Measurements from ENCODE around the gene ST14. TPM values are rescaled to one million over a fixed set of nuclear protein-coding genes. Genes with fewer than 3 reads are reported as not detected.

ST14 gene
- total RNA-seq, 1 experiment from 2014 or later, result 1.8 TPM

DNA sequence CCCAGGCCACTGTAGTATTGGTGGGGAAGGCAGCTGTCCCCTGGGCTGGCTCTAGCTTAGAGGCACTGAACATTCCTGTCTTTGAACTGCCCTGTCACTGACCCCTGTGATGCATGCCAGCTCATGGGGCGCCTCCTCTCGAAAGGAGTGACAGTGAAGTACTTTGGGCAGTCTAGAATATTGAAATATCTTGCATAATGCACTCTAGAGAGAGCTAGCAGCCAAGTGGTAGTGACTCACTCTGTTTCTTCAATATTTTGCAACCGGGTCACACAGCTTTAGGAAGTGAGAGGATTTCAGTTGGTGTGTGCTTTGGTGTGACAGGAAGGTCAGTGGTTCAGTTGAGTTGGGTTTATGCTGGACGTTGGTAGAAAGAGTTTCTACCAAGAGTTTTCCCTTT, 35.5 kb upstream of the ST14 start:
- H3K4me1 ChIP-seq (ENCODE audit: control insufficient read depth, insufficient read depth, low read length), result peaks cover 3% of the 10 kb centered on the region; the same call in 1 of the 2 replicates
- ChIA-PET CTCF (no interaction called here), POLR2A (no interaction called here)
- peaks cover 44% of the 10 kb centered on the region for H3K36me3 ChIP-seq (ENCODE audit: control insufficient read depth, insufficient read depth, low read length)
- in situ Hi-C loops (cut with HindIII; ENCODE audit: low pct_unique_long_range_greater_than_20kb, low sequenced_read_pairs) (no loop called here), intact Hi-C loops (cut with micrococcal nuclease; ENCODE audit: unreplicated experiment) (no loop called here)
- ATAC-seq, result peak; percentile 70
- H3K27ac ChIP-seq (ENCODE audit: low read length), result no peak overlapping the region
- no peak overlapping the region for H3K4me3 ChIP-seq (ENCODE audit: low read depth in 2 of 2, low read length in 2 of 2)
- no peaks in the 10 kb centered on the region for H3K9me3 ChIP-seq (ENCODE audit: control insufficient read depth, insufficient read depth, low read depth, low read length)
- no peaks in the 10 kb centered on the region for H3K27me3 ChIP-seq (ENCODE audit: control insufficient read depth, insufficient read depth, low read length)
- BruUV-seq (replicated peaks), result no TSS peak
- peak; percentile 85 for DNase-seq (ENCODE audit: low read depth, low spot score)
- TF ChIP-seq SIN3A (IDR thresholded peaks at IDR 0.05; ENCODE audit: borderline replicate concordance, insufficient read depth, low read depth, low read length) (no peak), POLR2AphosphoS5 (IDR thresholded peaks at IDR 0.05; ENCODE audit: low read depth, low read length) (no peak), TCF7L2 (IDR thresholded peaks at IDR 0.05; ENCODE audit: low read depth, low read length) (no peak)
- TF ChIP-seq, protein P1, sequence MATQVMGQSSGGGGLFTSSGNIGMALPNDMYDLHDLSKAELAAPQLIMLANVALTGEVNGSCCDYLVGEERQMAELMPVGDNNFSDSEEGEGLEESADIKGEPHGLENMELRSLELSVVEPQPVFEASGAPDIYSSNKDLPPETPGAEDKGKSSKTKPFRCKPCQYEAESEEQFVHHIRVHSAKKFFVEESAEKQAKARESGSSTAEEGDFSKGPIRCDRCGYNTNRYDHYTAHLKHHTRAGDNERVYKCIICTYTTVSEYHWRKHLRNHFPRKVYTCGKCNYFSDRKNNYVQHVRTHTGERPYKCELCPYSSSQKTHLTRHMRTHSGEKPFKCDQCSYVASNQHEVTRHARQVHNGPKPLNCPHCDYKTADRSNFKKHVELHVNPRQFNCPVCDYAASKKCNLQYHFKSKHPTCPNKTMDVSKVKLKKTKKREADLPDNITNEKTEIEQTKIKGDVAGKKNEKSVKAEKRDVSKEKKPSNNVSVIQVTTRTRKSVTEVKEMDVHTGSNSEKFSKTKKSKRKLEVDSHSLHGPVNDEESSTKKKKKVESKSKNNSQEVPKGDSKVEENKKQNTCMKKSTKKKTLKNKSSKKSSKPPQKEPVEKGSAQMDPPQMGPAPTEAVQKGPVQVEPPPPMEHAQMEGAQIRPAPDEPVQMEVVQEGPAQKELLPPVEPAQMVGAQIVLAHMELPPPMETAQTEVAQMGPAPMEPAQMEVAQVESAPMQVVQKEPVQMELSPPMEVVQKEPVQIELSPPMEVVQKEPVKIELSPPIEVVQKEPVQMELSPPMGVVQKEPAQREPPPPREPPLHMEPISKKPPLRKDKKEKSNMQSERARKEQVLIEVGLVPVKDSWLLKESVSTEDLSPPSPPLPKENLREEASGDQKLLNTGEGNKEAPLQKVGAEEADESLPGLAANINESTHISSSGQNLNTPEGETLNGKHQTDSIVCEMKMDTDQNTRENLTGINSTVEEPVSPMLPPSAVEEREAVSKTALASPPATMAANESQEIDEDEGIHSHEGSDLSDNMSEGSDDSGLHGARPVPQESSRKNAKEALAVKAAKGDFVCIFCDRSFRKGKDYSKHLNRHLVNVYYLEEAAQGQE (IDR thresholded peaks at IDR 0.05; ENCODE audit: insufficient read depth in 1 of 2, low read depth in 2 of 2, low read length in 1 of 2), result no peak
- TF ChIP-seq, protein P2, sequence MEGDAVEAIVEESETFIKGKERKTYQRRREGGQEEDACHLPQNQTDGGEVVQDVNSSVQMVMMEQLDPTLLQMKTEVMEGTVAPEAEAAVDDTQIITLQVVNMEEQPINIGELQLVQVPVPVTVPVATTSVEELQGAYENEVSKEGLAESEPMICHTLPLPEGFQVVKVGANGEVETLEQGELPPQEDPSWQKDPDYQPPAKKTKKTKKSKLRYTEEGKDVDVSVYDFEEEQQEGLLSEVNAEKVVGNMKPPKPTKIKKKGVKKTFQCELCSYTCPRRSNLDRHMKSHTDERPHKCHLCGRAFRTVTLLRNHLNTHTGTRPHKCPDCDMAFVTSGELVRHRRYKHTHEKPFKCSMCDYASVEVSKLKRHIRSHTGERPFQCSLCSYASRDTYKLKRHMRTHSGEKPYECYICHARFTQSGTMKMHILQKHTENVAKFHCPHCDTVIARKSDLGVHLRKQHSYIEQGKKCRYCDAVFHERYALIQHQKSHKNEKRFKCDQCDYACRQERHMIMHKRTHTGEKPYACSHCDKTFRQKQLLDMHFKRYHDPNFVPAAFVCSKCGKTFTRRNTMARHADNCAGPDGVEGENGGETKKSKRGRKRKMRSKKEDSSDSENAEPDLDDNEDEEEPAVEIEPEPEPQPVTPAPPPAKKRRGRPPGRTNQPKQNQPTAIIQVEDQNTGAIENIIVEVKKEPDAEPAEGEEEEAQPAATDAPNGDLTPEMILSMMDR (IDR thresholded peaks at IDR 0.05), result no peak

DNA sequence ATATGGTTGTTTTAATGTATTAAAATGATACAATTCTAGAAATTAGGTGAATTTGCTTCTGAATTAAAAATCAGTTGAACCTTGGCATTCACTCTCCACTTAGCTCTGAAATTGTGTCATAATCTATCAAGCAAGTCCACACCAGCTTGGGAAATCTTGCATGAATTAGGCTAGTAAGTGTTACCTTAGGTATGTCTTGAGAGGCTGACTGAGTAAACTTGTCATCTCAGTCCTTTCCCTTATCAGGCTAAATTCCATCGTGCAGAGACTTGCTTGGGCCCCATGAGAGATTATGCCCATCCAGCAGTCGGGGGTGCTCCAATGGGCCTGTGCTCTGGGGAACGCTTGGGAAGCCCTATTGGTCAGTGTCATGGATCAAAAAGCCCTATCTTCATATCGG, 33.9 kb upstream of the ST14 start:
- in situ Hi-C loops (cut with HindIII; ENCODE audit: low pct_unique_long_range_greater_than_20kb, low sequenced_read_pairs), result no loop called here
- CTCF ChIA-PET, result no interaction called here
- POLR2A ChIA-PET, result interaction anchor here (0.6 kb wide), 1 partner anchor 20 kb away, joined by 4 read pairs; no protein-coding TSS in a partner anchor

More for the DNA sequence above, 33.9 kb upstream of the ST14 start:
- intact Hi-C loops (cut with micrococcal nuclease; ENCODE audit: unreplicated experiment), result no loop called here
- no peak overlapping the region for H3K4me3 ChIP-seq (ENCODE audit: low read depth in 2 of 2, low read length in 2 of 2)
- peaks cover 3% of the 10 kb centered on the region; the same call in 1 of the 2 replicates for H3K4me1 ChIP-seq (ENCODE audit: control insufficient read depth, insufficient read depth, low read length)
- no peaks in the 10 kb centered on the region for H3K27me3 ChIP-seq (ENCODE audit: control insufficient read depth, insufficient read depth, low read length)
- H3K36me3 ChIP-seq (ENCODE audit: control insufficient read depth, insufficient read depth, low read length), result peaks cover 56% of the 10 kb centered on the region
- ATAC-seq (no peak), DNase-seq (ENCODE audit: low read depth, low spot score) (no peak)
- no TSS peak for BruUV-seq (replicated peaks)
- H3K9me3 ChIP-seq (ENCODE audit: control insufficient read depth, insufficient read depth, low read depth, low read length), result no peaks in the 10 kb centered on the region
- TF ChIP-seq, protein P2 (IDR thresholded peaks at IDR 0.05), result no peak
- TF ChIP-seq SIN3A (IDR thresholded peaks at IDR 0.05; ENCODE audit: borderline replicate concordance, insufficient read depth, low read depth, low read length), result no peak
- TF ChIP-seq POLR2AphosphoS5 (IDR thresholded peaks at IDR 0.05; ENCODE audit: low read depth, low read length), result no peak
- TF ChIP-seq, protein P1 (IDR thresholded peaks at IDR 0.05; ENCODE audit: insufficient read depth in 1 of 2, low read depth in 2 of 2, low read length in 1 of 2), result no peak
- no peak for TF ChIP-seq TCF7L2 (IDR thresholded peaks at IDR 0.05; ENCODE audit: low read depth, low read length)
- no peak overlapping the region for H3K27ac ChIP-seq (ENCODE audit: low read length)
